Neuronal stem cell (in vitro differentiated cells): ENCODE data around the gene RGPD3.
"Not testable (repeated sequence)": the region's sequence is repeated elsewhere in the genome, so short reads cannot be mapped to it uniquely, and the experiment has no call there.

ENCODE experiments used
- DNase-seq: peaks from one replicate; pipeline ENCODE4 v3.0.0-alpha.2; 2013; ENCODE audit warnings: low spot score
- H2AFZ ChIP-seq: one replicate; pipeline ENCODE4 v1.6.1; 2013; ENCODE audit warnings: mild to moderate bottlenecking, low read length, inconsistent platforms
- H2AK5ac ChIP-seq: 2 replicates; pipeline ENCODE4 v1.6.1; 2013; ENCODE audit warnings: low read depth, mild to moderate bottlenecking, inconsistent platforms, low read length, moderate library complexity, mixed read lengths
- H2BK120ac ChIP-seq: 2 replicates; pipeline ENCODE4 v1.6.1; 2013; ENCODE audit warnings: low read depth, mild to moderate bottlenecking, inconsistent platforms, low read length, moderate library complexity, mixed read lengths
- H2BK12ac ChIP-seq: one replicate; pipeline ENCODE4 v1.6.1; 2013; ENCODE audit warnings: low read length, inconsistent platforms
- H2BK15ac ChIP-seq: 2 replicates; pipeline ENCODE4 v1.6.1; 2013; ENCODE audit warnings: mild to moderate bottlenecking, low read length, inconsistent platforms, mixed read lengths
- H2BK5ac ChIP-seq: one replicate; pipeline ENCODE4 v1.6.1; 2013; ENCODE audit warnings: inconsistent platforms, mild to moderate bottlenecking, low read length, moderate library complexity
- H3K14ac ChIP-seq: one replicate; pipeline ENCODE4 v1.6.1; 2013; ENCODE audit warnings: low read length, inconsistent platforms
- H3K18ac ChIP-seq: 2 replicates; pipeline ENCODE4 v1.6.1; 2013; ENCODE audit warnings: low read length, inconsistent platforms
- H3K23ac ChIP-seq: 2 replicates; pipeline ENCODE4 v1.6.1; 2013; ENCODE audit warnings: low read depth, mild to moderate bottlenecking, mixed read lengths, low read length, inconsistent platforms; ENCODE audit not compliant: poor library complexity
- H3K27ac ChIP-seq: replicated peaks from 3 replicates; pipeline ENCODE4 v1.5.1; 2013; ENCODE audit warnings: low read length, inconsistent platforms
- H3K27me3 ChIP-seq, 3 experiments: 2 replicates each; pipeline ENCODE4 v1.6.1; 2013; ENCODE audit warnings: low read length in 3 of 3, mild to moderate bottlenecking in 2 of 3, inconsistent platforms in 1 of 3, low read depth in 1 of 3, mixed read lengths in 1 of 3, moderate library complexity in 1 of 3; ENCODE audit not compliant: control insufficient read depth in 3 of 3, insufficient read depth in 3 of 3
- H3K36me3 ChIP-seq, 2 donors: replicated peaks in 1 of 2; 2 replicates each; pipeline ENCODE4 v1.6.1; 2013; ENCODE audit warnings: low read length in 2 of 2; ENCODE audit not compliant: control insufficient read depth in 2 of 2, insufficient read depth in 2 of 2
- H3K4ac ChIP-seq: 2 replicates; pipeline ENCODE4 v1.6.1; 2013; ENCODE audit warnings: inconsistent platforms, mild to moderate bottlenecking, low read length, moderate library complexity
- H3K4me1 ChIP-seq, 2 donors: 1 replicate in 1 of 2; 2 replicates in 1 of 2; pipeline ENCODE4 v1.6.1; 2013; ENCODE audit warnings: low read length in 2 of 2, low read depth in 1 of 2; ENCODE audit not compliant: control insufficient read depth in 2 of 2, insufficient read depth in 1 of 2
- H3K4me2 ChIP-seq: one replicate; pipeline ENCODE4 v1.6.1; 2013; ENCODE audit warnings: mild to moderate bottlenecking, low read length, inconsistent platforms; ENCODE audit not compliant: insufficient read depth, poor library complexity, severe bottlenecking
- H3K4me3 ChIP-seq, 2 donors: 2 replicates each; pipeline ENCODE4 v1.5.1; 2013; ENCODE audit warnings: low read length in 2 of 2, mild to moderate bottlenecking in 2 of 2, inconsistent platforms in 1 of 2, moderate library complexity in 1 of 2
- H3K79me1 ChIP-seq: one replicate; pipeline ENCODE4 v1.6.1; 2013; ENCODE audit warnings: low read depth, mild to moderate bottlenecking, inconsistent platforms, low read length, moderate library complexity
- H3K9ac ChIP-seq: one replicate; pipeline ENCODE4 v1.6.1; 2013; ENCODE audit warnings: mild to moderate bottlenecking, low read depth, low read length, inconsistent platforms; ENCODE audit not compliant: poor library complexity
- H3K9me3 ChIP-seq, 2 donors: replicated peaks in 1 of 2; 2 replicates each; pipeline versions ENCODE3 to v1.6.1; 2013; ENCODE audit warnings: low read length in 2 of 2, mild to moderate bottlenecking in 2 of 2, inconsistent platforms in 1 of 2, low read depth in 1 of 2, mixed read lengths in 1 of 2, moderate library complexity in 1 of 2; ENCODE audit not compliant: control insufficient read depth in 2 of 2, insufficient read depth in 1 of 2
- H4K8ac ChIP-seq: one replicate; pipeline ENCODE4 v1.6.1; 2013; ENCODE audit warnings: low read depth, mild to moderate bottlenecking, inconsistent platforms, low read length, moderate library complexity
- H4K91ac ChIP-seq: one replicate; pipeline ENCODE4 v1.6.1; 2013; ENCODE audit warnings: low read length, low read depth, mild to moderate bottlenecking, inconsistent platforms; ENCODE audit not compliant: poor library complexity
- WGBS, 2 donors: extraction: QIAGEN DNeasy Blood & Tissue Kit; methylation state at CpG; one replicate each; pipeline ENCODE4 v1.1.7; 2013; ENCODE audit warnings: missing lambda C conversion rate in 2 of 2, mixed read lengths in 1 of 2; ENCODE audit not compliant: insufficient read length in 2 of 2, insufficient replicate concordance in 1 of 2; ENCODE audit errors: extremely low coverage in 2 of 2; 5-methylcytosine and 5-hydroxymethylcytosine counted together

RGPD3 gene

GRCh38 chr2:106504787-106505186 is 36.6 kb upstream of the RGPD3 start:
- no CpG with 5 or more reads among the region's 4 CpGs for WGBS, 2 donors
- not testable (repeated sequence) for H3K4ac ChIP-seq, H3K27me3 ChIP-seq

GRCh38 chr2:106504192-106504591 is 36.0 kb upstream of the RGPD3 start:
- H3K23ac ChIP-seq, H3K9me3 ChIP-seq, H3K18ac ChIP-seq, H4K8ac ChIP-seq, H3K4me3 ChIP-seq, H3K79me1 ChIP-seq, H3K14ac ChIP-seq, H3K27me3 ChIP-seq, H4K91ac ChIP-seq, H2BK120ac ChIP-seq, H3K4ac ChIP-seq, H2BK5ac ChIP-seq, H2BK15ac ChIP-seq, H3K27ac ChIP-seq, H3K4me1 ChIP-seq, H3K9ac ChIP-seq, H2AK5ac ChIP-seq, H3K36me3 ChIP-seq, H2BK12ac ChIP-seq, H3K4me2 ChIP-seq, DNase-seq, H2AFZ ChIP-seq: not testable (repeated sequence)
- WGBS, 2 donors, result no CpG with 5 or more reads among the region's 11 CpGs

More at GRCh38 chr2:106504787-106505186, 36.6 kb upstream of the RGPD3 start:
- H2AK5ac ChIP-seq, H3K9ac ChIP-seq, H3K18ac ChIP-seq, H2BK12ac ChIP-seq, H2BK5ac ChIP-seq, H3K23ac ChIP-seq, H2BK120ac ChIP-seq, H4K91ac ChIP-seq, DNase-seq, H3K4me2 ChIP-seq, H3K9me3 ChIP-seq, H3K4me3 ChIP-seq, H3K14ac ChIP-seq, H3K27ac ChIP-seq, H3K36me3 ChIP-seq, H2AFZ ChIP-seq, H4K8ac ChIP-seq, H3K79me1 ChIP-seq, H3K4me1 ChIP-seq, H2BK15ac ChIP-seq: not testable (repeated sequence)

- H3K79me1 ChIP-seq, H3K9me3 ChIP-seq, H2BK12ac ChIP-seq, H2AFZ ChIP-seq, H2AK5ac ChIP-seq, H3K4ac ChIP-seq, H4K91ac ChIP-seq, H3K27me3 ChIP-seq, H3K4me3 ChIP-seq, H2BK120ac ChIP-seq, H3K9ac ChIP-seq, H2BK15ac ChIP-seq, H3K18ac ChIP-seq, H3K36me3 ChIP-seq, H3K27ac ChIP-seq, H3K23ac ChIP-seq, H3K4me2 ChIP-seq, DNase-seq, H3K4me1 ChIP-seq, H3K14ac ChIP-seq, H4K8ac ChIP-seq, H2BK5ac ChIP-seq: not testable (repeated sequence)
- no CpG with 5 or more reads among the region's 8 CpGs for WGBS, 2 donors
Observed at GRCh38 chr2:106502351-106502750, 34.1 kb upstream of the RGPD3 start.

- not testable (repeated sequence) for H3K4me3 ChIP-seq, H3K36me3 ChIP-seq, H2BK12ac ChIP-seq, H2AK5ac ChIP-seq, H2BK120ac ChIP-seq, H3K79me1 ChIP-seq, H3K4ac ChIP-seq, H3K9ac ChIP-seq, DNase-seq, H3K27ac ChIP-seq, H4K8ac ChIP-seq, H3K27me3 ChIP-seq, H4K91ac ChIP-seq, H2BK5ac ChIP-seq, H3K4me1 ChIP-seq, H2BK15ac ChIP-seq, H3K18ac ChIP-seq, H3K23ac ChIP-seq, H3K9me3 ChIP-seq, H3K14ac ChIP-seq, H2AFZ ChIP-seq, H3K4me2 ChIP-seq
- no CpG with 5 or more reads among the region's 7 CpGs for WGBS, 2 donors
Observed at GRCh38 chr2:106500350-106500749, 32.1 kb upstream of the RGPD3 start.
